ENCODE measurements around the gene ALG13.

GRCh38 chrX:111649638-111650037, 31.3 kb upstream of the ALG13 start:
- TF ChIP-seq TAF1 (IDR thresholded peaks at IDR 0.05; ENCODE audit: borderline replicate concordance, insufficient read depth, low read length) (no peak), SIN3A (IDR thresholded peaks at IDR 0.05; ENCODE audit: borderline replicate concordance, insufficient read depth, low read length) (no peak), POLR2AphosphoS5 (IDR thresholded peaks at IDR 0.05; ENCODE audit: low read depth, low read length) (no peak), REST (IDR thresholded peaks at IDR 0.05; ENCODE audit: insufficient read depth in 1 of 2, low read depth in 2 of 2, low read length in 2 of 2) (no peak)

Data from PFSK-1 (cell line).